CD14-positive monocyte (primary cell): ENCODE measurements around the gene JAM3. TPM values are rescaled to one million over a fixed set of nuclear protein-coding genes. Genes with fewer than 3 reads are reported as not detected.
A peak's percentile ranks its signal among the peaks of the same experiment; 100 is the strongest.

Source experiments
- DNase-seq, 3 donors: peaks; one replicate each; pipeline ENCODE4 v3.0.0-alpha.2; 2011 to 2022
- H2AFZ ChIP-seq: 2 replicates; pipeline ENCODE4 v1.6.0; 2012; ENCODE audit warnings: mild to moderate bottlenecking, low read depth, low read length, inconsistent platforms; ENCODE audit not compliant: insufficient read depth, poor library complexity, severe bottlenecking
- H3K27ac ChIP-seq, 2 donors: 1 replicate in 1 of 2; 2 replicates in 1 of 2; pipeline ENCODE4 v1.5.1; 2012 to 2013; ENCODE audit warnings: low read length in 2 of 2, control low read depth in 1 of 2, inconsistent platforms in 1 of 2, low read depth in 1 of 2, mild to moderate bottlenecking in 1 of 2
- H3K27me3 ChIP-seq, 2 donors: one replicate each; pipeline versions ENCODE4 v1.6.0 to v1.6.1; 2011 to 2013; ENCODE audit warnings: low read length in 2 of 2; ENCODE audit not compliant: control insufficient read depth in 2 of 2, insufficient read depth in 2 of 2
- H3K36me3 ChIP-seq, 2 donors: replicated peaks in 1 of 2; 1 replicate in 1 of 2; 2 replicates in 1 of 2; pipeline versions ENCODE4 v1.5.1 to v1.6.1; 2012 to 2013; ENCODE audit warnings: low read length in 2 of 2, control low read depth in 1 of 2, inconsistent platforms in 1 of 2, mild to moderate bottlenecking in 1 of 2; ENCODE audit not compliant: insufficient read depth in 2 of 2, control insufficient read depth in 1 of 2
- H3K4me1 ChIP-seq, 2 donors: 1 replicate in 1 of 2; 2 replicates in 1 of 2; pipeline versions ENCODE4 v1.5.1 to v1.6.1; 2012 to 2013; ENCODE audit warnings: low read length in 2 of 2, control low read depth in 1 of 2, inconsistent platforms in 1 of 2, mild to moderate bottlenecking in 1 of 2, moderate library complexity in 1 of 2; ENCODE audit not compliant: insufficient read depth in 2 of 2, control insufficient read depth in 1 of 2
- H3K4me2 ChIP-seq: replicated peaks from 2 replicates; pipeline ENCODE3; 2012; ENCODE audit warnings: low read length, moderate library complexity, mild to moderate bottlenecking; ENCODE audit not compliant: poor library complexity, severe bottlenecking; ENCODE audit errors: extremely low read depth
- H3K4me3 ChIP-seq, 3 experiments: fragments of 200-600 bp in 1 of 3; sonication (generic) in 1 of 3; replicated peaks in 1 of 3; 1 replicate in 2 of 3; 2 replicates in 1 of 3; pipeline ENCODE4 v1.5.1; 2011 to 2013; ENCODE audit warnings: low read length in 3 of 3, mild to moderate bottlenecking in 3 of 3, control low read depth in 2 of 3, low read depth in 2 of 3, inconsistent platforms in 1 of 3, moderate library complexity in 1 of 3
- H3K79me2 ChIP-seq: 2 replicates; pipeline ENCODE4 v1.6.0; 2012; ENCODE audit warnings: mild to moderate bottlenecking, control low read depth, inconsistent platforms, low read length, moderate library complexity; ENCODE audit not compliant: insufficient read depth
- H3K9ac ChIP-seq: 2 replicates; pipeline ENCODE4 v1.6.0; 2017; ENCODE audit warnings: low read length, mild to moderate bottlenecking; ENCODE audit not compliant: insufficient read depth, poor library complexity, severe bottlenecking
- H3K9me3 ChIP-seq, 2 donors: replicated peaks in 1 of 2; 1 replicate in 1 of 2; 2 replicates in 1 of 2; pipeline versions ENCODE4 v1.5.1 to v1.6.1; 2012 to 2013; ENCODE audit warnings: low read length in 2 of 2, control low read depth in 1 of 2; ENCODE audit not compliant: control insufficient read depth in 1 of 2, insufficient read depth in 1 of 2
- H4K20me1 ChIP-seq: 2 replicates; pipeline ENCODE4 v1.6.0; 2012; ENCODE audit warnings: mild to moderate bottlenecking, low read length, control low read depth, moderate library complexity; ENCODE audit not compliant: insufficient read depth
- H3K27ac Mint-ChIP-seq, 7 donors: one replicate each; pipeline ENCODE4 v1.8.0; 2020; ENCODE audit warnings: mild to moderate bottlenecking in 7 of 7, mixed read lengths in 7 of 7, moderate library complexity in 6 of 7, inconsistent platforms in 2 of 7
- H3K27me3 Mint-ChIP-seq, 3 donors: one replicate each; pipeline ENCODE4 v1.8.0; 2021 to 2022; ENCODE audit warnings: low read depth in 3 of 3, mild to moderate bottlenecking in 3 of 3, mixed read lengths in 3 of 3, moderate library complexity in 3 of 3, inconsistent platforms in 1 of 3
- H3K36me3 Mint-ChIP-seq, 2 donors: one replicate each; pipeline ENCODE4 v1.8.0; 2020; ENCODE audit warnings: mixed read lengths in 2 of 2, inconsistent platforms in 1 of 2, mild to moderate bottlenecking in 1 of 2
- H3K4me1 Mint-ChIP-seq: one replicate; pipeline ENCODE4 v1.8.0; 2020; ENCODE audit warnings: mild to moderate bottlenecking, mixed read lengths
- H3K4me3 Mint-ChIP-seq, 2 donors: one replicate each; pipeline ENCODE4 v1.8.0; 2020; ENCODE audit warnings: mild to moderate bottlenecking in 2 of 2, mixed read lengths in 2 of 2, moderate library complexity in 1 of 2
- H3K9me3 Mint-ChIP-seq, 7 donors: one replicate each; pipeline ENCODE4 v1.8.0; 2020 to 2022; ENCODE audit warnings: mixed read lengths in 7 of 7, mild to moderate bottlenecking in 6 of 7, moderate library complexity in 6 of 7, inconsistent platforms in 2 of 7
- WGBS: methylation state at CpG from one replicate; pipeline ENCODE4 v1.1.5; 2013; ENCODE audit warnings: missing lambda C conversion rate; ENCODE audit not compliant: insufficient coverage; 5-methylcytosine and 5-hydroxymethylcytosine counted together
- intact Hi-C, 2 donors: fragments of 100-400 bp; cut with micrococcal nuclease; formaldehyde crosslinking; loops; one replicate each; pipeline versions ENCODE4 v1.15.0 to v1.15.1; 2023
- polyA plus RNA-seq, 3 donors: library from polyadenylated mRNA; depleted of rRNA in 1 of 3; unstranded in 2 of 3; stranded (reverse) in 1 of 3; fragments of 300-500 nt in 2 of 3; fragments of >200 nt in 1 of 3; fragmentation: Illumina TruSeq in 2 of 3; gene quantifications; 1 replicate in 2 of 3; 2 replicates in 1 of 3; pipeline ENCODE4 v1.2.3, GENCODE V29; 2012 to 2021
- TF ChIP-seq, protein P1 (sequence below): fragments of 200-600 bp; IDR thresholded peaks from one replicate; pipeline ENCODE4 v1.8.0; 2022; ENCODE audit warnings: antibody characterized with exemption, mild to moderate bottlenecking

Gene JAM3
- polyA plus RNA-seq, 3 donors = 0.03 to 0.25 (median 0.12) TPM

DNA sequence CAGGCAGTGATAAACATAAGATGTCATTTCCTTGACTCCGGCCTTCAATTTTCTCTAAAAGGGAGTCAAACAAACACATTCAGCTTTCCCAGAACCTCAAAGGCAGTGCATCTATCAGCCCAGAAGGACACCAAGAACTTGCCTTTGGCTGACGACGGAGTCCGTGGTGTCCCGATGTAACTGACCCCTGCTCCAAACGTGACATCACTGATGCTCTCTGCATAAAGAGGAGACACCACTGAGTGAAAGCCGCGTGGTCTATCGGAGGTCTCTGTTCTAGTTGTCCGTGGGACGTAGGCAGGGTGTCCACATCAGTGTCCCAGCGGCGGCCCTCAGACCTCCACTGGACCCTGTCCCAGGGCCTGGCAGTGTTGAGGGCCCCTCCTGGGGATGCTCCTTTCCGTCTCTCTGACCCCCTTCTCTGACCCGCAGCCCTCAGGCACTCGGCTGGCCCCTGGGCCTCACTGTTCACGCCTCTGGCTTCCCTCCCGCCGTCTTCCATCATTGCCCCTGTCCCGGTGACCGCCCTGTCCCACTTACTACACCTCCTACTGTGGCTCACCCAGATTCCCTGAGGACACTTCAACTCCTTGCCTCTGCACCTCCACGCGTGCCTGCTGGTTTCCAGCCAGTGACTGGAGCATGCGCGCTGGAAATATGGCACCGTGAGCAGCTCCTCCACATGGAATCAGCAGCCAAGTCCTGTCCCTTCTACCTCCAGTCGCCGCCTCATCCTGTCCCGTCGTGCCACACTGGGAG lies 84.5 kb downstream of the JAM3 start:
- no peak overlapping the region for H3K27ac ChIP-seq
- 98% methylated on average over 30 of the region's 30 CpGs for WGBS

GRCh38 chr11:134154441-134154840 lies 85.6 kb downstream of the JAM3 start:
- H3K4me1 ChIP-seq = peaks cover 0 to 7% of the 10 kb centered on the region in 2 donors
- H3K4me3 ChIP-seq = no peak overlapping the region
- no peak overlapping the region for H2AFZ ChIP-seq
- no peak overlapping the region for H3K27ac ChIP-seq
- Mint-ChIP-seq H3K9me3 (peaks cover 0 to 3% (median 0%) of the 10 kb centered on the region in 7 donors), H3K4me1 (peaks cover 14% of the 10 kb centered on the region), H3K4me3 (no peak overlapping the region), H3K27me3 (no peaks in the 10 kb centered on the region), H3K27ac (no peak overlapping the region), H3K36me3 (peaks cover 79 to 86% of the 10 kb centered on the region in 2 donors)
- TF ChIP-seq, protein P1, sequence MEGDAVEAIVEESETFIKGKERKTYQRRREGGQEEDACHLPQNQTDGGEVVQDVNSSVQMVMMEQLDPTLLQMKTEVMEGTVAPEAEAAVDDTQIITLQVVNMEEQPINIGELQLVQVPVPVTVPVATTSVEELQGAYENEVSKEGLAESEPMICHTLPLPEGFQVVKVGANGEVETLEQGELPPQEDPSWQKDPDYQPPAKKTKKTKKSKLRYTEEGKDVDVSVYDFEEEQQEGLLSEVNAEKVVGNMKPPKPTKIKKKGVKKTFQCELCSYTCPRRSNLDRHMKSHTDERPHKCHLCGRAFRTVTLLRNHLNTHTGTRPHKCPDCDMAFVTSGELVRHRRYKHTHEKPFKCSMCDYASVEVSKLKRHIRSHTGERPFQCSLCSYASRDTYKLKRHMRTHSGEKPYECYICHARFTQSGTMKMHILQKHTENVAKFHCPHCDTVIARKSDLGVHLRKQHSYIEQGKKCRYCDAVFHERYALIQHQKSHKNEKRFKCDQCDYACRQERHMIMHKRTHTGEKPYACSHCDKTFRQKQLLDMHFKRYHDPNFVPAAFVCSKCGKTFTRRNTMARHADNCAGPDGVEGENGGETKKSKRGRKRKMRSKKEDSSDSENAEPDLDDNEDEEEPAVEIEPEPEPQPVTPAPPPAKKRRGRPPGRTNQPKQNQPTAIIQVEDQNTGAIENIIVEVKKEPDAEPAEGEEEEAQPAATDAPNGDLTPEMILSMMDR = no peak
- H3K9ac ChIP-seq = no peak overlapping the region
- 96% methylated on average over 9 of the region's 11 CpGs for WGBS
- H4K20me1 ChIP-seq = no peaks in the 10 kb centered on the region
- no peak overlapping the region for H3K4me2 ChIP-seq
- DNase-seq = no peak
- no peaks in the 10 kb centered on the region for H3K79me2 ChIP-seq
- no peaks in the 10 kb centered on the region for H3K27me3 ChIP-seq
- H3K9me3 ChIP-seq = no peaks in the 10 kb centered on the region
- intact Hi-C loops = no loop called here
- peaks cover 38 to 96% of the 10 kb centered on the region in 2 donors for H3K36me3 ChIP-seq

More for the DNA sequence above, 84.5 kb downstream of the JAM3 start:
- Histone ChIP-seq H2AFZ (no peak overlapping the region), H3K79me2 (no peaks in the 10 kb centered on the region), H3K4me3 (no peak overlapping the region), H3K4me2 (no peak overlapping the region), H3K36me3 (peaks cover 35 to 87% of the 10 kb centered on the region in 2 donors), H3K4me1 (peaks cover 0 to 7% of the 10 kb centered on the region in 2 donors), H4K20me1 (no peaks in the 10 kb centered on the region), H3K27me3 (no peaks in the 10 kb centered on the region), H3K9ac (no peak overlapping the region), H3K9me3 (no peaks in the 10 kb centered on the region)
- peak overlapping the region in 2 of 7 donors; percentile 49 to 61 for H3K27ac Mint-ChIP-seq
- no peak overlapping the region for H3K4me3 Mint-ChIP-seq
- H3K36me3 Mint-ChIP-seq = peaks cover 72 to 81% of the 10 kb centered on the region in 2 donors
- no peaks in the 10 kb centered on the region for H3K27me3 Mint-ChIP-seq
- TF ChIP-seq, protein P1 = no peak
- intact Hi-C loops = no loop called here
- peaks cover 14% of the 10 kb centered on the region for H3K4me1 Mint-ChIP-seq
- peaks cover 0 to 3% (median 0%) of the 10 kb centered on the region in 7 donors for H3K9me3 Mint-ChIP-seq
- DNase-seq = no peak
